Endothelial cell of umbilical vein (primary cell): ENCODE results near the gene IRF2BP2. TPM values are rescaled to one million over a fixed set of nuclear protein-coding genes. Genes with fewer than 3 reads are reported as not detected.

ENCODE experiments used
- BruUV-seq: library from RNA; stranded (reverse); fragments of 400-500 nt; replicated peaks from 2 replicates; lab custom pipeline; 2021; lab: Mats Ljungman, UMichigan
- CTCF ChIA-PET: fragments of 300-600, 350-600 bp; sonication (Branson Sonifier 250); formaldehyde crosslinking; loops from one replicate; lab custom pipeline; 2021; ENCODE audit warnings: antibody characterized with exemption, inconsistent platforms; lab: Charles Lee
- POLR2A ChIA-PET: fragments of 300-600, 350-600 bp; sonication (Branson Sonifier 250); formaldehyde crosslinking; loops from one replicate; lab custom pipeline; 2021; ENCODE audit warnings: antibody characterized with exemption, inconsistent platforms; lab: Charles Lee
- DNase-seq: peaks from one replicate; pipeline ENCODE4 v3.0.0-alpha.2; 2011; ENCODE audit warnings: low read depth, low spot score
- FAIRE-seq: peaks from 2 replicates; lab custom pipeline; 2011; peaks lifted over from hg19 to GRCh38; lab: Jason Lieb, UNC
- H2AFZ ChIP-seq: 2 replicates; pipeline ENCODE4 v1.6.0; 2012; ENCODE audit warnings: low read depth, low read length, control low read depth, inconsistent platforms
- H3K27ac ChIP-seq: 2 replicates; pipeline ENCODE4 v1.5.1; 2011; ENCODE audit warnings: low read depth, mild to moderate bottlenecking, control low read depth, low read length, moderate library complexity; ENCODE audit not compliant: insufficient read depth
- H3K27me3 ChIP-seq, 2 experiments: 2 replicates each; pipeline versions ENCODE4 v1.6.0 to v1.6.1; 2011; ENCODE audit warnings: low read length in 2 of 2, mixed read lengths in 1 of 2; ENCODE audit not compliant: control insufficient read depth in 2 of 2, insufficient read depth in 2 of 2
- H3K36me3 ChIP-seq, 2 experiments: 2 replicates in 1 of 2; 3 replicates in 1 of 2; pipeline ENCODE4 v1.5.1; 2011; ENCODE audit warnings: low read length in 2 of 2, mild to moderate bottlenecking in 1 of 2, moderate library complexity in 1 of 2; ENCODE audit not compliant: control insufficient read depth in 2 of 2, insufficient read depth in 2 of 2; ENCODE audit errors: extremely low read depth in 1 of 2
- H3K4me1 ChIP-seq: 3 replicates; pipeline ENCODE4 v1.5.1; 2011; ENCODE audit warnings: mild to moderate bottlenecking, low read length; ENCODE audit not compliant: control insufficient read depth, insufficient read depth; ENCODE audit errors: extremely low read depth
- H3K4me2 ChIP-seq: 2 replicates; pipeline ENCODE4 v1.6.1; 2011; ENCODE audit warnings: low read length, control low read depth, mixed read lengths; ENCODE audit not compliant: insufficient read depth
- H3K4me3 ChIP-seq, 3 experiments: fragments of 200-600 bp in 1 of 3; sonication (generic), shearing (Covaris generic) in 1 of 3; replicated peaks in 1 of 3; 2 replicates each; pipeline ENCODE4 v1.5.1; 2011 to 2016; ENCODE audit warnings: control low read depth in 3 of 3, low read length in 3 of 3, mild to moderate bottlenecking in 2 of 3, inconsistent platforms in 1 of 3, low read depth in 1 of 3, moderate library complexity in 1 of 3; ENCODE audit not compliant: insufficient read depth in 1 of 3
- H3K79me2 ChIP-seq: 2 replicates; pipeline ENCODE4 v1.6.0; 2012; ENCODE audit warnings: low read length, inconsistent platforms; ENCODE audit not compliant: control insufficient read depth, insufficient read depth
- H3K9ac ChIP-seq: replicated peaks from 2 replicates; pipeline ENCODE3; 2011; ENCODE audit warnings: low read length, control low read depth; ENCODE audit not compliant: insufficient read depth; ENCODE audit errors: extremely low read depth
- H3K9me1 ChIP-seq: replicated peaks from 3 replicates; pipeline ENCODE4 v1.6.0; 2011; ENCODE audit warnings: mild to moderate bottlenecking, low read length; ENCODE audit not compliant: control insufficient read depth, insufficient read depth; ENCODE audit errors: extremely low read depth
- H3K9me3 ChIP-seq: replicated peaks from 2 replicates; pipeline ENCODE4 v1.5.1; 2012; ENCODE audit warnings: low read length, inconsistent platforms; ENCODE audit not compliant: control insufficient read depth, insufficient read depth
- H4K20me1 ChIP-seq: replicated peaks from 2 replicates; pipeline ENCODE3; 2011; ENCODE audit warnings: mild to moderate bottlenecking, low read length; ENCODE audit not compliant: control insufficient read depth, insufficient read depth; ENCODE audit errors: extremely low read depth
- CTCF ChIP-seq, 2 donors: IDR thresholded peaks; 1 replicate in 1 of 2; 2 replicates in 1 of 2; pipeline ENCODE4 v1.5.1; 2011; ENCODE audit warnings: low read length in 2 of 2, mild to moderate bottlenecking in 2 of 2, moderate library complexity in 2 of 2, control low read depth in 1 of 2, inconsistent platforms in 1 of 2, low read depth in 1 of 2; ENCODE audit not compliant: insufficient read depth in 1 of 2; ENCODE audit errors: extremely low read depth in 1 of 2
- EZH2 ChIP-seq: IDR thresholded peaks from 2 replicates; pipeline ENCODE4 v1.6.1; 2012; ENCODE audit warnings: borderline replicate concordance, low read depth, mild to moderate bottlenecking, moderate library complexity, low read length, inconsistent platforms; ENCODE audit not compliant: severe bottlenecking
- FOS ChIP-seq: IDR thresholded peaks from 2 replicates; pipeline ENCODE4 v1.6.1; 2011; ENCODE audit warnings: mild to moderate bottlenecking, low read length, moderate library complexity, borderline replicate concordance; ENCODE audit not compliant: insufficient read depth
- GATA2 ChIP-seq: IDR thresholded peaks from 2 replicates; pipeline ENCODE4 v1.7.0; 2011; ENCODE audit warnings: low read depth, mild to moderate bottlenecking, moderate library complexity, mixed read lengths, low read length; ENCODE audit not compliant: insufficient read length, insufficient read depth
- JUN ChIP-seq: IDR thresholded peaks from 2 replicates; pipeline ENCODE4 v1.6.1; 2011; ENCODE audit warnings: borderline replicate concordance, low read depth; ENCODE audit not compliant: insufficient read length, insufficient read depth
- MAX ChIP-seq: IDR thresholded peaks from 2 replicates; pipeline ENCODE4 v1.6.1; 2011; ENCODE audit not compliant: insufficient read depth, insufficient read length
- MYC ChIP-seq: IDR thresholded peaks from one replicate; pipeline ENCODE4 v1.6.1; 2011; ENCODE audit warnings: mild to moderate bottlenecking, low read depth, low read length
- POLR2A ChIP-seq: IDR thresholded peaks from 2 replicates; pipeline ENCODE4 v1.6.1; 2012; ENCODE audit warnings: low read depth, mild to moderate bottlenecking, control low read depth, low read length
- POLR2AphosphoS5 ChIP-seq: IDR thresholded peaks from 2 replicates; pipeline ENCODE4 v1.6.1; 2012; ENCODE audit warnings: low read depth, mild to moderate bottlenecking, control low read depth, low read length, moderate library complexity; ENCODE audit not compliant: insufficient read depth
- dilution Hi-C: fragments of 300-500 bp; cut with MboI; formaldehyde crosslinking; loops from one replicate; pipeline ENCODE4 v1.15.0; 2019; ENCODE audit warnings: low sequenced_read_pairs; ENCODE audit not compliant: extremely low pct_ligation_motif_present
- intact Hi-C: fragments of 100-400 bp; cut with micrococcal nuclease; formaldehyde crosslinking; loops from one replicate; pipeline ENCODE4 v1.10.0; 2022
- polyA plus RNA-seq, 4 experiments: library from polyadenylated mRNA; depleted of rRNA in 3 of 4; stranded (reverse) in 3 of 4; unstranded in 1 of 4; fragments of >200 nt; gene quantifications; 2 replicates each; pipeline versions ENCODE4 v1.2.1 to v1.2.3, GENCODE V29; 2011 to 2012; ENCODE audit warnings: missing spikeins in 1 of 4
- total RNA-seq: library from RNA; stranded (reverse); gene quantifications from 2 replicates; pipeline ENCODE4 v1.2.3, GENCODE V29; 2021

IRF2BP2 gene
- total and polyA plus RNA-seq, 2 donors (not counting 3 experiments of a cell fraction or from before 2014, with no cell fraction given), result 66.6 to 109 TPM

GRCh38 chr1:234588386-234588785 lies 21.6 kb downstream of the IRF2BP2 start:
- Histone ChIP-seq H3K4me2 (no peak overlapping the region), H2AFZ (no peak overlapping the region), H3K79me2 (no peaks in the 10 kb centered on the region), H3K9ac (no peak overlapping the region), H4K20me1 (no peaks in the 10 kb centered on the region), H3K9me1 (no peaks in the 10 kb centered on the region), H3K27ac (no peak overlapping the region), H3K9me3 (no peaks in the 10 kb centered on the region), H3K27me3 (peaks cover 0 to 5% of the 10 kb centered on the region in 2 experiments), H3K4me1 (no peaks in the 10 kb centered on the region), H3K36me3 (no peaks in the 10 kb centered on the region), H3K4me3 (no peak overlapping the region)
- dilution Hi-C loops (no loop called here), intact Hi-C loops (no loop called here)
- TF ChIP-seq FOS (no peak), EZH2 (no peak), GATA2 (no peak), POLR2AphosphoS5 (no peak), POLR2A (no peak), CTCF (IDR thresholded peaks at IDR 0.05; ENCODE audit: extremely low read depth in 1 of 2, insufficient read depth in 1 of 2, low read depth in 1 of 2, low read length in 2 of 2) (no peak), MYC (no peak), MAX (no peak), JUN (no peak)
- no peak for DNase-seq
- no peak for FAIRE-seq
- BruUV-seq, result no TSS peak
- ChIA-PET CTCF (no interaction called here), POLR2A (no interaction called here)
